DND-41 (cell line): Measurements from ENCODE around the gene SERINC2.

Experiments
- ATAC-seq: fragments of 200-7000 bp; cut with Tn5 transposase; 3 replicates; pipeline ENCODE4 v1.9.1; 2021; ENCODE audit warnings: low read depth; ENCODE audit not compliant: insufficient read depth
- DNase-seq: peaks from one replicate; pipeline ENCODE4 v3.0.0-alpha.2; 2020
- H2AFZ ChIP-seq: 2 replicates; pipeline ENCODE4 v1.6.0; 2012; ENCODE audit warnings: low read depth, low read length
- H3K27ac ChIP-seq: 2 replicates; pipeline ENCODE4 v1.5.1; 2012; ENCODE audit warnings: low read length, inconsistent platforms
- H3K27me3 ChIP-seq: fragments of 200-600 bp; sonication (generic); 2 replicates; pipeline ENCODE4 v1.6.0; 2012; ENCODE audit warnings: low read length, mild to moderate bottlenecking, inconsistent platforms; ENCODE audit not compliant: insufficient read depth, poor library complexity
- H3K36me3 ChIP-seq: 2 replicates; pipeline ENCODE4 v1.5.1; 2012; ENCODE audit warnings: low read length, inconsistent platforms; ENCODE audit not compliant: insufficient read depth
- H3K4me1 ChIP-seq: 2 replicates; pipeline ENCODE4 v1.5.1; 2012; ENCODE audit warnings: mild to moderate bottlenecking, low read length; ENCODE audit not compliant: insufficient read depth
- H3K4me2 ChIP-seq: 2 replicates; pipeline ENCODE4 v1.6.0; 2012; ENCODE audit warnings: mild to moderate bottlenecking, moderate library complexity, low read length, inconsistent platforms; ENCODE audit not compliant: insufficient read depth
- H3K4me3 ChIP-seq, 2 experiments: fragments of 200-600 bp in 1 of 2; shearing (Covaris generic) in 1 of 2; 2 replicates each; pipeline ENCODE4 v1.5.1; 2012 to 2016; ENCODE audit warnings: inconsistent platforms in 2 of 2, low read length in 2 of 2, mild to moderate bottlenecking in 2 of 2, low read depth in 1 of 2, moderate library complexity in 1 of 2
- H3K79me2 ChIP-seq: 2 replicates; pipeline ENCODE4 v1.6.0; 2012; ENCODE audit warnings: low read length, inconsistent platforms; ENCODE audit not compliant: insufficient read depth
- H3K9ac ChIP-seq: 2 replicates; pipeline ENCODE4 v1.6.0; 2012; ENCODE audit warnings: low read depth, mild to moderate bottlenecking, inconsistent platforms, low read length, moderate library complexity
- H3K9me3 ChIP-seq: 2 replicates; pipeline ENCODE4 v1.5.1; 2012; ENCODE audit warnings: low read length, moderate library complexity, mild to moderate bottlenecking, inconsistent platforms; ENCODE audit not compliant: insufficient read depth, severe bottlenecking
- H4K20me1 ChIP-seq: 2 replicates; pipeline ENCODE4 v1.6.0; 2012; ENCODE audit warnings: low read length; ENCODE audit not compliant: insufficient read depth
- CTCF ChIP-seq: IDR thresholded peaks from 2 replicates; pipeline ENCODE4 v1.5.1; 2012; ENCODE audit warnings: borderline replicate concordance, low read length, moderate library complexity, mild to moderate bottlenecking; ENCODE audit not compliant: poor library complexity, severe bottlenecking; ENCODE audit errors: extremely low read depth
- EZH2 ChIP-seq: IDR thresholded peaks from 3 replicates; pipeline ENCODE4 v1.6.1; 2012; ENCODE audit warnings: borderline replicate concordance, low read depth, mild to moderate bottlenecking, moderate library complexity, low read length, inconsistent platforms; ENCODE audit not compliant: severe bottlenecking

Gene SERINC2

DNA sequence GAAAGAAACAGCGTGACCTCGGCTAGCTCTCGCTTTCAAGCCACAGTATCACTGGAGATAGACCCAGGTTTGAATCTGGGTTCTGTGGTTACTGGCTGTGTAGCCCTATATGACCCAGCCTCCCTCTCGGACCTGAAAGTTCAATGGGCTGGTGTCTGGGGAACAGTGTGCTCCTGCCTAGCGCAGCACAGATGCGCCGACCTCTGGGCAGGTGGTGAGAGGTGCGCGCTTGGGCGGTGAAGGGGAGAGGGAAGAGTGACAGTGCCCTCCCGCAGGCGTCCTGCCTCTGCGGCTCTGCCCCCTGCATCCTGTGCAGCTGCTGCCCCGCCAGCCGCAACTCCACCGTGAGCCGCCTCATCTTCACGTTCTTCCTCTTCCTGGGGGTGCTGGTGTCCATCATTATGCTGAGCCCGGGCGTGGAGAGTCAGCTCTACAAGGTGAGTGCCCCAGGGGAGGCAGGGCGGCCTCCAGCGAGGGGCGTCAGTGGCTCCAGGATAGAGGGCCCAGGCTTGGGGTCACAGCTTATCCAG, 10.5 kb downstream of the SERINC2 start:
- peak overlapping the region; percentile 33 for H2AFZ ChIP-seq
- no peaks in the 10 kb centered on the region for H3K27me3 ChIP-seq
- H3K36me3 ChIP-seq, result peaks cover 15% of the 10 kb centered on the region
- H3K4me3 ChIP-seq, result peak overlapping the region; percentile 14 to 54; a peak in 3 of 4 replicates
- peaks cover 56% of the 10 kb centered on the region for H3K4me1 ChIP-seq
- H4K20me1 ChIP-seq, result no peaks in the 10 kb centered on the region
- no peaks in the 10 kb centered on the region for H3K9me3 ChIP-seq
- peak; percentile 38 for TF ChIP-seq CTCF
- TF ChIP-seq EZH2, result no peak
- DNase-seq, result peak; percentile 82
- peak overlapping the region; percentile 55 for H3K9ac ChIP-seq
- peak; percentile 91 for ATAC-seq
- H3K27ac ChIP-seq, result peak overlapping the region; percentile 74
- peaks cover 37% of the 10 kb centered on the region for H3K79me2 ChIP-seq
- H3K4me2 ChIP-seq, result peak overlapping the region; percentile 68

- Histone ChIP-seq H3K4me1 (peaks cover 59% of the 10 kb centered on the region), H2AFZ (no peak overlapping the region), H3K9me3 (no peaks in the 10 kb centered on the region), H3K36me3 (peaks cover 23% of the 10 kb centered on the region), H3K27me3 (no peaks in the 10 kb centered on the region), H3K79me2 (peaks cover 37% of the 10 kb centered on the region), H4K20me1 (no peaks in the 10 kb centered on the region), H3K27ac (peak overlapping the region; percentile 74), H3K4me2 (peak overlapping the region; percentile 68), H3K9ac (peak overlapping the region; percentile 55), H3K4me3 (peak overlapping the region; percentile 14 to 54; a peak in 3 of 4 replicates)
- DNase-seq, result no peak
- ATAC-seq, result no peak
- TF ChIP-seq EZH2 (no peak), CTCF (no peak)
Measured at GRCh38 chr1:31424568-31424967, 11.6 kb downstream of the SERINC2 start.

DNA sequence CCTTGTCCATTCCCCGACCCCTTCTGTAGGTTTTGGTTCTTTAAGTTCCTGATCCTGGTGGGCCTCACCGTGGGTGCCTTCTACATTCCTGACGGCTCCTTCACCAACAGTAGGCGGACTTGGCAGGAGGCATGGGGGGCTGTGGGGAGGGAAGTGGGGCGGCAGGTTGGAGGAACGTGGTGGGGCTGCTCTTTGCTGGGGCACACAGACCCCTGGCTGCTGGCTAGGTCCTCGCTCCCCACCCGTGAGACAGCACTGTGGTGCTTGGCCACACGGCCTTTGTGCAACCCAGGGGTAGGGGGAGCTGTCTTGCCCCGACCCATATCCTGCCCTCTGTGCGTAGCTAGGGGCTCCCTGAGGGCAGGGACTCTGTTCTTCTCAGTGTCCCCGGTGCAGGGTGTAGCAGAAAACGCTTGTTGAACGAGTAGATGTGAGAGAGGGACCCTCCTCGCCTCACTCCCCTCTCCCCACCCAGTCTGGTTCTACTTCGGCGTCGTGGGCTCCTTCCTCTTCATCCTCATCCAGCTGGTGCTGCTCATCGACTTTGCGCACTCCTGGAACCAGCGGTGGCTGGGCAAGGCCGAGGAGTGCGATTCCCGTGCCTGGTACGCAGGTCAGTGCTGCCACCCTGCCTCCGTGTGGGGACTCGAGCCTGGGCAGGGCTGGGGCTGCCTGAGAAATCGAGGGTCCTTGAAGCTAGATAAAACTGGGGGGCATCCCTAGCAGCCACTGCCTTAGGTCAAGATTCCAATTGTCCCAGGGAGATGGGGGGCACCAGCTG, 12.5 kb downstream of the SERINC2 start:
- TF ChIP-seq EZH2, result no peak
- TF ChIP-seq CTCF, result peak; percentile 27
- Histone ChIP-seq H3K9ac (peak overlapping the region; percentile 55), H3K27ac (peak overlapping the region; percentile 74), H3K4me3 (peak overlapping the region in 1 of 2 experiments; percentile 54; a peak in 2 of 4 replicates), H3K79me2 (peaks cover 37% of the 10 kb centered on the region), H3K27me3 (no peaks in the 10 kb centered on the region), H2AFZ (no peak overlapping the region), H3K4me2 (peak overlapping the region; percentile 68), H3K9me3 (no peaks in the 10 kb centered on the region), H3K4me1 (peaks cover 61% of the 10 kb centered on the region), H4K20me1 (no peaks in the 10 kb centered on the region), H3K36me3 (peaks cover 28% of the 10 kb centered on the region)
- ATAC-seq, result no peak
- DNase-seq, result no peak
